Ishikawa (cell line): ENCODE data around the gene ANKRD33B.

Experiments
- CEBPB ChIP-seq: IDR thresholded peaks from 2 replicates; pipeline ENCODE4 v1.6.1; 2012
- CREB1 ChIP-seq: IDR thresholded peaks from 2 replicates; pipeline ENCODE4 v1.6.1; 2012; ENCODE audit warnings: low read depth
- EGR1 ChIP-seq: IDR thresholded peaks from 2 replicates; pipeline ENCODE4 v1.6.1; 2012
- EP300 ChIP-seq: IDR thresholded peaks from 2 replicates; pipeline ENCODE4 v1.6.1; 2012; ENCODE audit warnings: borderline replicate concordance
- FOXM1 ChIP-seq: IDR thresholded peaks from 2 replicates; pipeline ENCODE4 v1.6.1; 2012; ENCODE audit warnings: low read depth, borderline replicate concordance
- NFIC ChIP-seq: IDR thresholded peaks from 2 replicates; pipeline ENCODE4 v1.6.1; 2012
- RAD21 ChIP-seq: IDR thresholded peaks from 2 replicates; pipeline ENCODE4 v1.6.1; 2012; ENCODE audit warnings: low read depth
- TAF1 ChIP-seq: IDR thresholded peaks from 2 replicates; pipeline ENCODE4 v1.6.1; 2012; ENCODE audit warnings: low read depth, mild to moderate bottlenecking
- TCF12 ChIP-seq: IDR thresholded peaks from 2 replicates; pipeline ENCODE4 v1.6.1; 2012; ENCODE audit warnings: low read depth
- TEAD4 ChIP-seq: IDR thresholded peaks from 2 replicates; pipeline ENCODE4 v1.6.1; 2012
- USF1 ChIP-seq: IDR thresholded peaks from 2 replicates; pipeline ENCODE4 v1.6.1; 2012
- YY1 ChIP-seq: IDR thresholded peaks from 2 replicates; pipeline ENCODE4 v1.6.1; 2012; ENCODE audit warnings: low read depth
- ZBTB7A ChIP-seq: IDR thresholded peaks from 2 replicates; pipeline ENCODE4 v1.6.1; 2012; ENCODE audit warnings: low read depth
- TF ChIP-seq, protein P1 (sequence below): IDR thresholded peaks from 2 replicates; pipeline ENCODE4 v1.6.1; 2012; ENCODE audit warnings: low read depth, mild to moderate bottlenecking
- TF ChIP-seq, protein P2 (sequence below): IDR thresholded peaks from 2 replicates; pipeline ENCODE4 v1.6.1; 2012

The ANKRD33B gene

GRCh38 chr5:10635867-10636350 is 72.0 kb downstream of the ANKRD33B start:
- TF ChIP-seq EGR1 (no peak), TEAD4 (no peak)
- TF ChIP-seq, protein P1, sequence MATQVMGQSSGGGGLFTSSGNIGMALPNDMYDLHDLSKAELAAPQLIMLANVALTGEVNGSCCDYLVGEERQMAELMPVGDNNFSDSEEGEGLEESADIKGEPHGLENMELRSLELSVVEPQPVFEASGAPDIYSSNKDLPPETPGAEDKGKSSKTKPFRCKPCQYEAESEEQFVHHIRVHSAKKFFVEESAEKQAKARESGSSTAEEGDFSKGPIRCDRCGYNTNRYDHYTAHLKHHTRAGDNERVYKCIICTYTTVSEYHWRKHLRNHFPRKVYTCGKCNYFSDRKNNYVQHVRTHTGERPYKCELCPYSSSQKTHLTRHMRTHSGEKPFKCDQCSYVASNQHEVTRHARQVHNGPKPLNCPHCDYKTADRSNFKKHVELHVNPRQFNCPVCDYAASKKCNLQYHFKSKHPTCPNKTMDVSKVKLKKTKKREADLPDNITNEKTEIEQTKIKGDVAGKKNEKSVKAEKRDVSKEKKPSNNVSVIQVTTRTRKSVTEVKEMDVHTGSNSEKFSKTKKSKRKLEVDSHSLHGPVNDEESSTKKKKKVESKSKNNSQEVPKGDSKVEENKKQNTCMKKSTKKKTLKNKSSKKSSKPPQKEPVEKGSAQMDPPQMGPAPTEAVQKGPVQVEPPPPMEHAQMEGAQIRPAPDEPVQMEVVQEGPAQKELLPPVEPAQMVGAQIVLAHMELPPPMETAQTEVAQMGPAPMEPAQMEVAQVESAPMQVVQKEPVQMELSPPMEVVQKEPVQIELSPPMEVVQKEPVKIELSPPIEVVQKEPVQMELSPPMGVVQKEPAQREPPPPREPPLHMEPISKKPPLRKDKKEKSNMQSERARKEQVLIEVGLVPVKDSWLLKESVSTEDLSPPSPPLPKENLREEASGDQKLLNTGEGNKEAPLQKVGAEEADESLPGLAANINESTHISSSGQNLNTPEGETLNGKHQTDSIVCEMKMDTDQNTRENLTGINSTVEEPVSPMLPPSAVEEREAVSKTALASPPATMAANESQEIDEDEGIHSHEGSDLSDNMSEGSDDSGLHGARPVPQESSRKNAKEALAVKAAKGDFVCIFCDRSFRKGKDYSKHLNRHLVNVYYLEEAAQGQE = no peak

DNA sequence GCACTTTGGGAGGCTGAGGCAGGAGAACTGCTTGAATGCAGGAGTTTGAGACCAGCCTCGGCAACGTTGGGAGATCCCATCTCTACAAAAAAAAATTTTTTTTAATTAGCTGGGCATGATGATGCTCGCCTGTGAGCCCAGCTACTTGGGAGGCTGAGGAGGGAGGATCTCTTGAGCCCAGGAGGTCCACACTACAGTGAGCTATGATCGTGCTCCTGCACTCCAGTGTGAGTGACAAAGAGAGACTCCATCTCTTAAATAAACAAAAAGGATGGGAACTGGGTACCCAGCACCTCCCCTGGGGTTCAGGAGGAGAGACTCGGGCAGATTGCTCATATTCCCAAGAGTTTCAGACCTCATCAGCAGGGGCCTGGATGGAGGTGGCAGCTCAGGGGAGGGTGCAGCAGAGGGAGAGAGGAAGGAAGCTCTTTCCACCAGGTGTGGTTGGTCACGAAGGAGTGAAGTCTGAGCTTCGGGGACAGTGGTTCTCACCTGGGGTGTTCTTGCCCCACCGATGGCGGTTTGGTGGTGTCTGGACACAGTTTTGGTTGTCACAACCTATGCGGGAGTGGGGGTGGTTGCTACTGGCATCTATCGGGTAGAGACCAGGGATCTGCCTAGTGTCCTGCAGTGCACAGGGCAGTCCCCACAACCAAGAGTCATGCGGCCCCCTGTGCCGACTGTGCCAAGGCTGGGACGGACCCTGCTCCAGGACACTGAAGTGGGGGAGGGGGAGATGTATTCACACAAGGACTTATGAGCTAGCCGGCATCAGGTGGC is 72.7 kb downstream of the ANKRD33B start:
- no peak for TF ChIP-seq TCF12
- no peak for TF ChIP-seq CEBPB

- TF ChIP-seq EGR1 (no peak), YY1 (no peak)
Measured at GRCh38 chr5:10637944-10638343, 74.1 kb downstream of the ANKRD33B start.

DNA sequence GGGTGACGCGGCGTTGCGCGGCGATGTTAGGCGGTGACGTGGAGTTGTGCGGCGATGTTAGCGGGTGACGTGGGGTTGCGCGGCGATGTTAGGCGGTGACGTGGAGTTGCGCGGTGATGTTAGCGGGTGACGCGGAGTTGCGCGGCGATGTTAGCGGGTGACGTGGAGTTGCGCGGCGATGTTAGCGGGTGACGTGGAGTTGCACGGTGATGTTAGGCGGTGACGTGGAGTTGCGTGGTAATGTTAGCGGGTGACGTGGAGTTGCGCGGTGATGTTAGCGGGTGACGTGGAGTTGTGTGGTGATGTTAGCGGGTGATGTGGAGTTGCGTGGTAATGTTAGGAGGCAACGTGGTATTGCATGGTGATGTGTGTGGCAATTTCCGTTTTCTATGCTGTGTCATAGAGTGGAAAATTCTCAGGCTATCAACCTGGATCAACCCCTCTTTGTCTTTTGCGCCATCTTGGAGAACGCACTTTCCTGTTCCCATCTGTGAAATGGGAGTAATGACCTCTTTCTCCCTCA is 76.0 kb downstream of the ANKRD33B start:
- TF ChIP-seq TAF1 = no peak

- TF ChIP-seq CEBPB (no peak), EGR1 (no peak), NFIC (no peak), FOXM1 (no peak), USF1 (no peak), ZBTB7A (no peak), TEAD4 (no peak), TAF1 (no peak)
Measured at GRCh38 chr5:10642367-10642766, 78.5 kb downstream of the ANKRD33B start.

DNA sequence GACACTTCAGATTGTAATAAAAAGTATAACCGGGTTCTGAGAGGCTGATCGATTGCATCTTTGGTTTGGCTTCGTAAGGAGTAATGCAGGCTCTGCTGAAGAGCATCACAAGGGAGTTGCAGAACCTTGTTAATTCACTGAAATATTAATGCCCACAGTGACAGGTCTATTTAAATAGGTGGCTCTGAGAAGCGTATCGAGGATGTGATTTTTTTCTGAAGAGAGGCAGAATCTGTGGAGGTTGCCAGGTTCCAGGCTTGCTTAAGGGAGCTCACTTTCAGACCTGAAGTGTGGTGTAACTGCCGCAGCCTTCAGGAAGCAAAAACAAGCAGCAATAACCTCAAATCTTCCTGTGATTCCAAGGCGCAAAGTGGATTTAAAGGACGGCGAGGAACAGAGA is 80.3 kb downstream of the ANKRD33B start:
- TF ChIP-seq YY1 (no peak), ZBTB7A (no peak), NFIC (no peak)

DNA sequence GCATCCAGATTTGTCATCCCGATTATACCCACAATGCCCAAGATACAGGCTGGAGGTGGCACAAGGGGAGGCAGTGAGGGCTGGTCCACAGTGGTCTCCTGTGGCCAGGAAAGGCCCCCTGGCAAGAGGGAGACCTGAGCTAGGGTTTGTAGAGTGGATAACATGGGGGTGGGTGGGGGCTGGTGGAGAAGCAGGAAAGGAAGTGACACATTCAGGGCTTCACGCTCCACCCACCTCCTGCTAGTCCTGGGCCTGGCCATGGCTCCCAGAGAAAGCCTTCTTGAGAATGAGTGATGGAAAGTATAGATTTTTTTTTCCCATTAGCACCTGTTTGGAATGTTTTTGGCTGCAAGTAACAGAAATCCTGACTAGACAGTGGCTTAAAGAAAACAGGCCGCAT is 81.3 kb downstream of the ANKRD33B start:
- no peak for TF ChIP-seq YY1
- no peak for TF ChIP-seq USF1
- no peak for TF ChIP-seq RAD21
- no peak for TF ChIP-seq FOXM1
- no peak for TF ChIP-seq TEAD4
- TF ChIP-seq ZBTB7A = no peak
- TF ChIP-seq EGR1 = no peak
- TF ChIP-seq, protein P1 = no peak
- no peak for TF ChIP-seq TAF1
- TF ChIP-seq, protein P2, sequence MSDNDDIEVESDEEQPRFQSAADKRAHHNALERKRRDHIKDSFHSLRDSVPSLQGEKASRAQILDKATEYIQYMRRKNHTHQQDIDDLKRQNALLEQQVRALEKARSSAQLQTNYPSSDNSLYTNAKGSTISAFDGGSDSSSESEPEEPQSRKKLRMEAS = no peak
- TF ChIP-seq CREB1 = no peak
- TF ChIP-seq EP300 = no peak
- TF ChIP-seq TCF12 = no peak
- no peak for TF ChIP-seq NFIC

DNA sequence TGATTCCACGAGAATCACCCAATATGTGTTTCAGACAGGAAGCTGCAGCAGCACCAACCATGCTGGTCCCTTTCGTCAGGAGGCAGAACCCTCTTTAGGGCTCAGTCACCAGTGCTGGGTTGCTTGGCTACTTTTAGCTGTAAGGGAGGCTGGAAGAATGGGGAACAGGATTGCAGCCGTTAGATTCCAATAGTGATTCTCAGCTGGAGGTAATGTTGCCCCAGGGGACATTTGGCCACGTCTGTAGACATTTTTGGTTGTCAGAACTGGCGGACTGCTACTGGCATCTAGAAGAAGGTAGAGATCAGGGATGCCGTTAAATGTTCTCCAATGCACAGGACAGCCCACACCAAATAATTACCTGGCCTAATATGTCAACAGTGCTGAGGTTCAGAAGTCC is 81.8 kb downstream of the ANKRD33B start:
- TF ChIP-seq USF1 (no peak), TEAD4 (no peak), TCF12 (no peak), YY1 (no peak), FOXM1 (no peak), ZBTB7A (no peak), EP300 (no peak), NFIC (no peak), EGR1 (no peak)
- TF ChIP-seq, protein P1 = no peak
